Osteocyte (in vitro differentiated cells): ENCODE measurements around the gene C1QTNF7. TPM values are rescaled to one million over a fixed set of nuclear protein-coding genes. Genes with fewer than 3 reads are reported as not detected.

Source experiments
- DNase-seq: peaks from one replicate; pipeline ENCODE4 v3.0.0; 2021; ENCODE audit warnings: mixed read lengths; ENCODE audit not compliant: unreplicated experiment; ENCODE audit errors: extremely low spot score
- H3K27ac Mint-ChIP-seq: one replicate; pipeline ENCODE4 v1.8.0; 2021; ENCODE audit warnings: mild to moderate bottlenecking, mixed read lengths; ENCODE audit not compliant: unreplicated experiment
- H3K27me3 Mint-ChIP-seq: one replicate; pipeline ENCODE4 v1.8.0; 2021; ENCODE audit warnings: mixed read lengths; ENCODE audit not compliant: unreplicated experiment
- H3K36me3 Mint-ChIP-seq: one replicate; pipeline ENCODE4 v1.8.0; 2021; ENCODE audit warnings: mixed read lengths; ENCODE audit not compliant: unreplicated experiment
- H3K4me1 Mint-ChIP-seq: one replicate; pipeline ENCODE4 v1.8.0; 2021; ENCODE audit warnings: mixed read lengths; ENCODE audit not compliant: unreplicated experiment
- H3K4me3 Mint-ChIP-seq: one replicate; pipeline ENCODE4 v1.8.0; 2021; ENCODE audit warnings: mild to moderate bottlenecking, moderate library complexity, mixed read lengths; ENCODE audit not compliant: unreplicated experiment
- H3K9me3 Mint-ChIP-seq: one replicate; pipeline ENCODE4 v1.8.0; 2021; ENCODE audit warnings: mixed read lengths; ENCODE audit not compliant: unreplicated experiment
- long read RNA-seq: library from polyadenylated mRNA; unstranded; transcript quantifications from one replicate; pipeline ENCODE4 v2.0.0, GENCODE V29; 2021
- total RNA-seq: library from RNA; stranded (reverse); gene quantifications from 2 replicates; pipeline ENCODE4 v1.2.1, GENCODE V29; 2021
- TF ChIP-seq, protein P1 (sequence below): fragments of 200-600 bp; sonication (generic); IDR thresholded peaks from 2 replicates; pipeline ENCODE4 v1.5.0; 2021; ENCODE audit warnings: antibody characterized with exemption, mild to moderate bottlenecking, moderate library complexity

C1QTNF7 gene, protein sequence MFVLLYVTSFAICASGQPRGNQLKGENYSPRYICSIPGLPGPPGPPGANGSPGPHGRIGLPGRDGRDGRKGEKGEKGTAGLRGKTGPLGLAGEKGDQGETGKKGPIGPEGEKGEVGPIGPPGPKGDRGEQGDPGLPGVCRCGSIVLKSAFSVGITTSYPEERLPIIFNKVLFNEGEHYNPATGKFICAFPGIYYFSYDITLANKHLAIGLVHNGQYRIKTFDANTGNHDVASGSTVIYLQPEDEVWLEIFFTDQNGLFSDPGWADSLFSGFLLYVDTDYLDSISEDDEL
- total RNA-seq, result not detected in 2 replicates
- long read RNA-seq, result 0 reads

GRCh38 chr4:15427701-15428100 lies at the start of gene C1QTNF7:
C1QTNF7 (plus strand) TSS chr4:15428033; CDS start chr4:15435744, 7,711 bp downstream.
- no peaks in the 10 kb centered on the region for H3K4me1 Mint-ChIP-seq
- DNase-seq, result no peak
- no peaks in the 10 kb centered on the region for H3K36me3 Mint-ChIP-seq
- H3K4me3 Mint-ChIP-seq, result no peak within 1 kb of the TSS
- TF ChIP-seq, protein P1, sequence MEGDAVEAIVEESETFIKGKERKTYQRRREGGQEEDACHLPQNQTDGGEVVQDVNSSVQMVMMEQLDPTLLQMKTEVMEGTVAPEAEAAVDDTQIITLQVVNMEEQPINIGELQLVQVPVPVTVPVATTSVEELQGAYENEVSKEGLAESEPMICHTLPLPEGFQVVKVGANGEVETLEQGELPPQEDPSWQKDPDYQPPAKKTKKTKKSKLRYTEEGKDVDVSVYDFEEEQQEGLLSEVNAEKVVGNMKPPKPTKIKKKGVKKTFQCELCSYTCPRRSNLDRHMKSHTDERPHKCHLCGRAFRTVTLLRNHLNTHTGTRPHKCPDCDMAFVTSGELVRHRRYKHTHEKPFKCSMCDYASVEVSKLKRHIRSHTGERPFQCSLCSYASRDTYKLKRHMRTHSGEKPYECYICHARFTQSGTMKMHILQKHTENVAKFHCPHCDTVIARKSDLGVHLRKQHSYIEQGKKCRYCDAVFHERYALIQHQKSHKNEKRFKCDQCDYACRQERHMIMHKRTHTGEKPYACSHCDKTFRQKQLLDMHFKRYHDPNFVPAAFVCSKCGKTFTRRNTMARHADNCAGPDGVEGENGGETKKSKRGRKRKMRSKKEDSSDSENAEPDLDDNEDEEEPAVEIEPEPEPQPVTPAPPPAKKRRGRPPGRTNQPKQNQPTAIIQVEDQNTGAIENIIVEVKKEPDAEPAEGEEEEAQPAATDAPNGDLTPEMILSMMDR, result no peak
- H3K9me3 Mint-ChIP-seq, result no peaks in the 10 kb centered on the region
- no peaks in the 10 kb centered on the region for H3K27me3 Mint-ChIP-seq
- H3K27ac Mint-ChIP-seq, result no peak within 1 kb of the TSS

DNA sequence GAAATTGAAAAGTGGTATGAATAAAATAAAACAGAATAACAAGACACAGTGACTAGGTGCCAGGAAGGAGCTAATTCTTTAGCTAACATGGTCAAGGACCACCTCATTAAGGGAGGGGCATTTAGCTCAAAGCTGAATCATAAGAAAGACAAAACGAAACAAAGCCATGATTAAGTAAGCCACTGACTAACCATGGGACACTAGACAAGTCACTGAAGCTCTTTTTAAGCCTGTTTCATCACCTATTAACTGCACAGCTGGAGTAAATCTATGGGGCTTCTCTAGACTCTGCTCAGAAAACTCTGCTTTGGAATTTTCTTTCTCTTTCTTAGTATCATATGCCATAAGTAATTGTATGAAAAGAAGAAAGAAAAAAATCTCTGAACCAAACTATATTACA lies 49.8 kb upstream of the C1QTNF7 start:
- no peak overlapping the region for H3K4me3 Mint-ChIP-seq
- no peak overlapping the region for H3K27ac Mint-ChIP-seq
- DNase-seq, result no peak

GRCh38 chr4:15378493-15378892 lies 49.3 kb upstream of the C1QTNF7 start:
- Mint-ChIP-seq H3K4me1 (peaks cover 20% of the 10 kb centered on the region), H3K27me3 (peaks cover 5% of the 10 kb centered on the region), H3K36me3 (no peaks in the 10 kb centered on the region), H3K9me3 (no peaks in the 10 kb centered on the region), H3K4me3 (no peak overlapping the region), H3K27ac (no peak overlapping the region)
- no peak for DNase-seq
- TF ChIP-seq, protein P1, result no peak

More for the DNA sequence above, 49.8 kb upstream of the C1QTNF7 start:
- H3K36me3 Mint-ChIP-seq, result no peaks in the 10 kb centered on the region
- TF ChIP-seq, protein P1, result no peak
- H3K4me1 Mint-ChIP-seq, result peaks cover 20% of the 10 kb centered on the region
- peaks cover 5% of the 10 kb centered on the region for H3K27me3 Mint-ChIP-seq
- no peaks in the 10 kb centered on the region for H3K9me3 Mint-ChIP-seq

GRCh38 chr4:15381806-15382338 lies 46.0 kb upstream of the C1QTNF7 start:
- no peak for DNase-seq
- Mint-ChIP-seq H3K27me3 (peaks cover 17% of the 10 kb centered on the region), H3K4me3 (no peak overlapping the region), H3K36me3 (no peaks in the 10 kb centered on the region), H3K9me3 (no peaks in the 10 kb centered on the region), H3K27ac (no peak overlapping the region), H3K4me1 (peaks cover 12% of the 10 kb centered on the region)
- TF ChIP-seq, protein P1, result no peak

DNA sequence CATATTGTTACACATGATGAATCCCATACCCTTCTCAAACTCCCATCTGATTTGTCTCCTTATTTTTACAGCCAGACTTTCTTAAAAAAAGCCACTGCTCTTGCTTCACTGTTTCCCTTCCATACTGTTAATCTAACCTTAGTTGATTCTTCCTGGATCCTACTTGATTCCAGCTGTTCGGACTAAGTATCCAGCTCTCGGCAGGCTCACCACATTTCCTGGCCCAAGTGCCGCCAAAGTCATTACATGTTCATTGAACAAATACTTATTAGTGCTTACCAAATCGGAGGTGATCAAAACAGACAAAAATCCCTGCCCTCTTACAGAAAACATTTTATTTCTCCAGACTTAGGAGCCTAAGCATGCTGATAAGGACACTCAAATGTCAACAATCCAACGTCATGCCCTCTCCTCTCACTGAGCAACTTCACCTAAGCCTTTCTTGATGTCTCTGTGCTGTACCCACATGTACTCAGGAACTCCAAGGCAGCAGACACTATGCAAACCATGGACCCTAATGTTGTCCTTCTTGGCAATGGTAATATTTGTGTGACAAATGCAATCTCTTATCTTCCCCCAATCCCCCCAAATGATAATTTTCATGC lies 45.1 kb upstream of the C1QTNF7 start:
- Mint-ChIP-seq H3K27me3 (peaks cover 17% of the 10 kb centered on the region), H3K4me1 (peaks cover 6% of the 10 kb centered on the region), H3K27ac (no peak overlapping the region), H3K36me3 (no peaks in the 10 kb centered on the region), H3K4me3 (no peak overlapping the region), H3K9me3 (no peaks in the 10 kb centered on the region)
- DNase-seq, result no peak
- TF ChIP-seq, protein P1, result no peak
